Occipital lobe (tissue), 2 donors: ENCODE results near the gene UMODL1. TPM values are rescaled to one million over a fixed set of nuclear protein-coding genes. Genes with fewer than 3 reads are reported as not detected.
"Not testable (repeated sequence)": the region's sequence is repeated elsewhere in the genome, so short reads cannot be mapped to it uniquely, and the experiment has no call there.

Source experiments
- DNase-seq: peaks from one replicate; lab custom pipeline; 2025; lab: John Stamatoyannopoulos, UW
- total RNA-seq: library from RNA; depleted of rRNA; stranded (reverse); fragments of >200 nt; gene quantifications from one replicate; pipeline ENCODE4 v1.2.3, GENCODE V29; 2014

Gene UMODL1
- total RNA-seq, 1 donor from 2014 or later = not detected

DNA sequence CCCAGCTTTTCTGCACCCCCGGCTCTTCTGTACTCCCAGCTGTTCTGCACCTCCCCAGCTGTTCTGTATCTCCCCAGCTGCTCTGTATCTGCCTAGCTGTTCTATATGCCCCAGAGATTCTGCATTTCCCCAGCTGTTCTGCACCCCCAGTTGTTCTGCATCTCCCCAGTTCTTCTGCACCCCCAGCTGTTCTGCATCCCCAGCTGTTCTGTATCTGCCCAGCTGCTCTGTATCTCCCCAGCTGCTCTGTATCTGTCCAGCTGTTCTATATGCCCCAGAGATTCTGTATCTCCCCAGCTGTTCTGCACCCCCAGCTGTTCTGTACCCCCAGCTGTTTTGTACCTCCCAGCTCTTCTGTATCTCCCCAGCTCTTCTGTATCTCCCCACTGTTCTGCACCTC lies 41.1 kb downstream of the UMODL1 start:
- no peak for DNase-seq

DNA sequence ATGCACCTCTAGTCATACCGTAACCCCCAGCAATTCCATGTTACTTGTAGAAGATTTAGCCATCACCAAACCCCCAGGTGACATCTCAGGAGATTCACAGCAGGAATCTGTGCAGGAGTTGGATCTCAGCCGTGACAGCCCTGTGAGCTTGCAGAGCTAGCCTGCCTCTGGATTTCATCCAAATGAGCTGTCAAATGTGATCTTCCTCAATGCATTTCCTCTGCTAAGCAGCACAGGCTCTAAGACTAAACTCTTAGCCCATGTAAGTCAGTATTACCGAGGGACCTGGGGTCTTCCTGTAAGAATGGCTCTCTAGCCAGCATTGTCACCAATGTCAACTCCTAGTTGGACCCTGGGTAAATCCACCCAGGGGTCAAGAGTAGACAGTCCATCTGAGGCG lies 41.7 kb downstream of the UMODL1 start:
- no peak for DNase-seq

DNA sequence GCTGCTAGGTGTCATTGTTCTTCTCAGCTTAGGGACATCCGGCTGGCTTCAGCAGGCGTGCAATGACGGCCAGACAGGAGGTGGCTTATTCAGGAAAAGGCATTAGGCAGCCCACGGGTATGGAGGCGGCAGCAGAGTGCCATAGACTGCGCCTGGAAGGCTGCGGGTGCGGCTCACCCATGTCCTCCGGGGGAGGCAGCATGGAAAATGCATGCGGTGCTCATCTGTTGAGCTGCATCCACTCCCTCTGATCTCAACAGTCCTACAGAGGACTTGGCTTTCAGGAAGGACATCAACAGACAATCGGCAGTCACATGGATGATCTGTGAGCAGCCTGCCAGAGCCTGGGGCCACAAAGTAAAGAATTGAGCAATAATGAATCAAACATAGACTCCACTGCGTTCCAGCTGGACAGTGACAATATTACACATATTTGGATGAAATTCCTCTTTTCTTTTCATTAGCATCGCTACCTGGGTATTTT lies 42.9 kb downstream of the UMODL1 start:
- peak; percentile 39 for DNase-seq

DNA sequence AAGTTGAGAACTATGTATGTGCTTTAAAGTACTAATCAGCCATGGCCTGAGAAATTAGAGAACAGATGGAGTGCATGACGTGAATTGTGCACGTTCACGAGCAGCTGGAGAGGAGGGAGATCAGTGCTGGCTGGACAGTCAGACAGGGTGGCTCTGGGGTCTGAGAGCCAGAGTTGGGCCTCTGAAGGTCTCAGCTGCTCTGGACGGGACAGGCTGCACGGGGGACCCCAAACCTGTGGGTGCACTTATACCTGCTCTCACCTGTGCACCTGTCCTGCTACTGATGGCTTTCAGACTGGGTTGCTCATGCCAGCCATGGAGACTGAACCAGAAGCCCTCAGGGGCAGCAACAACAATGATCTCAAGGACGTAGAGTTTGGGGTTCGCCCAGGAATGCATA lies 43.5 kb downstream of the UMODL1 start:
- no peak for DNase-seq

DNA sequence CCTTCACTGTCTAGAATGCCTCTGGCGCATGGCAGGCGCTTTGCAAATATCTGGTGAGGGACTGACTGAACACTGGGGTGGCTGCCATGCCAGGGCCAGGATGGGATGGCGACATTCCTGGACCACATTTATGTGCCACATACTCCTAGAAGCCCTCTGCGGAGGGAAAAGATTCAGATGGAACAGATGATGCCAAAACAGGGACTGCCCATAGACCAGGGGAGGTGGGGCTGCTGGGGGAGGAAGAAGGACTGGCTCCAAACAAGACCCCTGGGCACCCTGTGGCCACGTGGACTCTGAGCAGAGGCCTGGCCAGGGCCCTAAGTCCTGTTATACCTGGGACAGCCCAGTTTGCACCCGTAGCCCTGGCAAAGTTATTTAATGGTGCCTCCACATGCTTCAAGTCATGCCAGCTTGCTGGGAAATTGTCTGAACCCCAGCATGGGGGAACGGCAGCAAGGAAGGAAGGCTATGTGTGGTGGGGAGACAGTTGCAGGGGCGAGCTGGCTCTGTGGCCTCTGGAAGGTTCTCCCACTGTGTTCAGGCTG lies 44.1 kb downstream of the UMODL1 start:
- no peak for DNase-seq

DNA sequence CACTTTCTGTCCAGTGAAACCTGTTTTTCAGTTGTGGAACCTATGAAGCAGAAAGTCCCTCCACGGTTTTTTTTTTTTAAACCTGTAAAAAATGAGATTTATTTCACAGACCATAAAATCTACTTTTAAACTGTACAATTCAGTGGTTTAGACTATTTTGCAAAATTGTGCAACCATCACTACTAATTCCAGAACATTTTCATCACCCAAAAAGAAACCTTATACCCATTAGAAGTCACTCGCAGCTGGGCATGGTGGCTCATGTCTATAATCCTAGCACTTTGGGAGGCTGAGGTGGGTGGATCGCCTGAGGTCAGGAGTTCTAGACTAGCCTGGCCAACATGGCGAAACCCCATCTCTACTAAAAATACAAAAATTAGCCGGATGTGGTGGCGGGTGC lies 45.4 kb downstream of the UMODL1 start:
- DNase-seq = not testable (repeated sequence)

DNA sequence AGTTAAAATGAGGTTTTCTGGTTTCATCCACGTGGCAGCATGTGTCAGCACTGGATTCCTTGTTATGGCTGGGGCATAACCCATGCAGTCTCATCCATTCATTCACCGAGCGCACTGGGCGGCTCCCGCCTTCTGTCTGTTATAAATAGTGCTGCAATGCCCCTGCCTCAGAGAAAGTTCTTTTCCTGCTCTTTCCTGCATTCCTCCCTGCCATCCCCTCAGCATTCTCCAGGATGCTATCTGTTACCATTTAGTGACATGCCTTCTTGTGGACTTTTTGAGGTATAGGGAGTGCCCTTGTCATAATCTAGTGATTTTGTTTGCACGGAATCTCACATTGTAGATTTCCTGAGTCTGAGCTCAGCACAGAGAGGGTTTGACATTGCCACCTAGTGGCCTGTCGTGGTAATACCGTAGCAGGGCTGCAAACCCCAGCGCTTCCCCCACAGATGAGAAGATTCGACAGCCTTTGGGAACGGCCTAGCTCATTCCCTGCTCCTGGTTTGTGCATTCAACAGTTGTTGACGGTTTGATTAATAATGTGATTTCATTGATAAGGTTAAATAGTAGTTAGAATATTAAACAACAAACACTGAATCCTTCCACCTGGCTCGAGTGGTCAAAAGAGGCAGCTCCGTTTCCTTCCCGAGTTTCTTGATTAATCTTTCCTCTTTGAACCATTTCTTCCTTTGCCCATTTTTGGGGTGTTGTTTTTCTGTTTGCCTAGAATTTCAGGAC lies 46.3 kb downstream of the UMODL1 start:
- DNase-seq = peak; percentile 65

DNA sequence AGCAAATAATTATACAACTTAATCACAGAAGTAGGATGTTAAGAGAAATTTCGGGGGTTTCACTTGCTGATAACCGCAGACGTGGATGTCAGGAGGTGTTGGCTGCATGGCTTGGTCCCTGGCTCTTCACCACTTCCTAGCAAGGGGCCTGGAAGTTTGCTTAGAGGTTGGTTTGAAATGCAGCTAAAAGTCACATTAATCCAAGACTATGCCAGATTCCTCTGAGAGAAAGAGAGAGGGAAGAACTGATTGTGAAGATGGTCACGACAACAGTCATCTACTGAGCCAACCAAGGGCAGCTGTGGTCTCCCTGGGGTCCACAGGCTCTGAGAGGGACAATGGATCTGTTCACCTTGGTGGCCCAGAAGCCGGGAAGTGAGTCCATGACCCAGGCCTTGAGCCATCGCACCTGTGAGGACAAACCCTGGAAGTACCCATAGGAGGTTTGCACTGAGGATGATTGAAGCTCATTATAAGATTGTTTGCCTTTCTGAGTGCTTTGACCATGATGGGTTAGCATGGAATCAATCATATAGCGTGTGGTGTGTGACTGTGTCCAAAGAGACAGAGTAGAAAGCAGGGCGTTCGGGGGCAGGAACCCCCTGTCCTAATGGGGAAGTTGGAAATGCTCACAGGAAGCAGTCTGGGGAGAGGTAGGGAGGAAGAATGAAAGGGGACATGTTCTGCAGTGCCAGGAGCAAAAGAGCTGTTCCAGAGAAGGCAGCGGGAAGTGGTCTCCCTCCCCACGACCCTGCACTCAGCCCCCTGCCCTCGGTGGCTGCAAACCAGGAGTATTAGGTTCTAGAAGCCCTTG lies 47.1 kb downstream of the UMODL1 start:
- no peak for DNase-seq

DNA sequence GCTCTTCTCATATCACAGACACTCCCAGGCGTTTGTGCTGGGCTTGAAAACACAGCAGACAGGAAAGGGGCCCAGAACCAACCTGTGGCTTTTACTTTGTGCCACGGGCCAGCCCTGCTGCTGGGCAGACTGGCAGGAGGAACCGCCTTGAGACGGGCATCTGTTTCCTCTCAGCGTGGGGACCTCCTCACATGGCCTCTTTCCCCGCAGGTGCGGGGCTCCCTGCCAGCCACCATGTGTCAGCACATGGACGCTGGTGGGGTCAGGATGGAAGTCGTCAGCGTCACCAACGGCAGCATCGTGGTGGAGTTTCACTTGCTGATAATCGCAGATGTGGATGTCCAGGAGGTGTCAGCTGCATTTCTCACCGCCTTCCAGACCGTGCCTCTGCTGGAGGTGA lies 47.8 kb downstream of the UMODL1 start:
- no peak for DNase-seq

DNA sequence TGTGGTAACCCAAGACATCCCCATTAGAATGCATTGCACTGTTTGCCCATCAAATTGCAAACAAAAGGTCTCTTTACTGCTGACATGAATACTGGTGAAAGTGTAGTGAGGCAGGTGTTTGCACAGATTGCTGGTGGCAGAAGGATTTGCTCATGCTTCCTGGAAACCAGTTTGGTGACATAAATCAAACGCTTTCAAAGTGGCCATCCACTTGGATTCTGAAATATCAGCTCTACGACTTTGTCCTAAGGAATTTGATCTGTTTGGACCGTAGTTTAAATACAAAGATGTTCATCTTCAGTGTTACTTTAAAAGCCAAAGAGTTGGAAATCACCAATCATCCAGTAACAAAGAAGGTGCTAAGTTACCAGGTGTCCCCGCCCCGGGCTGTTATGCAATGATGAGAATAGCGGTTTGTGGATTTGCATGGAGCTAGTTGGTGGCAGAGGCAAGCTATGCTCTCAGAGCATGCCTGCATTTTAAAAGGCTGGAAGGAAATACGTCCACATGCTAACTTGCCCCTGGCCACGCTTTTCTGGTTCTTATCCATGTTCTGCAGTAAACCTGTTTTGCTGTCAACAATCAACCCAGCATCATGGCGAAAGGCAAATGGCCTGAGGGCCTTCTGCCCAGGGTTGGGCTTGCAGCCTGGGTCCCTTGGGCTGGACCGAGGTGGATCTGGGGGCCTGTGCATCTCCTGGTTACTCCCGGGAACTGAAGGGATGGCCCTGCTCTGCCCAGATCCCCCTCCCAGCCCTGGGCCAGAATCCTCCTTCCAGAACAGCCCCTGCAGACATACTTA lies 49.2 kb downstream of the UMODL1 start:
- DNase-seq = no peak

DNA sequence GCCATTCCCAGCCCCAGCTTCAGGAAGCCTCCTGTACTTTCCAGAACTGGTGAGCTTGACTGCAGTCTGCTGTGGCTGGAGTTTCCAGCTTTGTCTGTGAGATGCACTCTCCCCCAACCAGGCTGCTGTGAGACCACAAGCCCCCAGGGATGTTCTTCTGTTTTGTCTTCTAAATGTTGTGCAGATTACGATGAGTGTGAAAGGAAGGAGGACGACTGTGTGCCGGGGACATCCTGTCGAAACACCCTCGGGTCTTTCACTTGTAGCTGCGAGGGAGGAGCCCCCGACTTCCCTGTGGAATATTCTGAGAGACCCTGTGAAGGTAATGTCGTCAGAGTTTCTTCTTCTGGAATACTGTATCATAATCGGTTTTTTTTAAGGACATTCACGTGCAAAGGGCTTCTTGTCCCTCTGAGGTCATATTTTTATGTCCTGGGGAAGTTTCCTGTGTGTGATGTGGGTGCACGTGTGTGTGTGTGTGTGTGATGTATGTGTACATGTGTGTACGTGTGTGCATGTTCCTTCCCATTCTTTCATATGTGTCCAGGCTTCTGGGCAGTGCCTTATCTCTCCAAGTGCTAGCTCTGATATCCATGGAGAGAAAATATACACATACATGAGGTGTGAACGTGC lies 49.9 kb downstream of the UMODL1 start:
- no peak for DNase-seq

DNA sequence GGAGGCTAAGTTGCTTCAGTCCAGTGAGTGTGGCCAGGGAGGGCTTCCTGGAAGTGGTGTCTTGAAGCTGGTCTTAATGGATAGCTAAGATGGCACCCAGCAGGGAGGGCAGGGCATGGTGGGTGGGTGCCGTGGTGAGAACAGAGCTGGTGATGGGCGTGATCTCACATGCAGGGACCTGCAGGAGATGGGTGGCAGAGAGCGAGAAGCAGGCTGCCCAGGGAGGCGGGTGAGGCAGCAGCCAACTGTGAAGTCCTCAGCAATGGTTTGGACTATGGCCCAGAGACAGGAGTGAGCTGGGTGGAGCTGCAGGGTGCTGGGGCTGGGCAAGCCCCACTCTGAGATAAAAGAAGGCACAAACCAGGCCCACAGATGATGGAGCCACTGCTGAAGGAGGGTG lies 50.7 kb downstream of the UMODL1 start:
- DNase-seq = no peak

DNA sequence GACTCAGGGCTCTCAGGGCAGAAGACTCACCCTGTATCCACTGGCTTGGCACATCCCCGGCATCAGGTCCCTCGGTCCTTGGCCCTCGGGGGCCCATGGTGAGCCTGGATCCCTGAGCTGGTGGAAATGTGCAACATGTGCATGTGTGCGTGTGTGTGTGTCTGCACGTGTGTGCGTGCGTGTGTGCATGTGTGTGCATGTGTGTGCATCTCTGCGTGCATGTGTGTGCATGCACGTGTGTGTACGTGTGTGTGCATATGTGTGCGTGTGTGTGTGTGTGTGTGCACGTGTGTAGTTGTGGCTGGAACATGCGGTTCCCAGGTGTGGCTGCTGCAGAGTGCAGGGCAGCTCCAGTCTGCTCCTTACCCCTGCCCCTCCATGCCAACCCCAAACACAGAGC lies 51.3 kb downstream of the UMODL1 start:
- DNase-seq = no peak

DNA sequence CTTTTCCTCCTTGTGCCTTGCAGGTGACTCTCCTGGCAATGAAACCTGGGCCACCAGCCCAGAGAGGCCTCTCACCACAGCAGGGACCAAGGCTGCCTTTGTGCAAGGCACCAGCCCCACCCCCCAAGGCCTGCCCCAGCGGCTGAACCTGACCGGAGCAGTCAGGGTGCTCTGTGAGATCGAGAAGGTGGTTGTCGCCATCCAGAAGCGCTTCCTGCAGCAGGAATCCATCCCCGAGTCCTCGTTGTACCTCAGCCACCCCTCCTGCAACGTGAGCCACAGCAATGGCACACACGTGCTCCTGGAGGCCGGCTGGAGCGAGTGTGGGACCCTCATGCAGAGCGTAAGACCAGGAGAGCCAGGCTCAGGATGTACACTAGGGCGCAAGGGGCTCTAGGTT lies 51.7 kb downstream of the UMODL1 start:
- no peak for DNase-seq

DNA sequence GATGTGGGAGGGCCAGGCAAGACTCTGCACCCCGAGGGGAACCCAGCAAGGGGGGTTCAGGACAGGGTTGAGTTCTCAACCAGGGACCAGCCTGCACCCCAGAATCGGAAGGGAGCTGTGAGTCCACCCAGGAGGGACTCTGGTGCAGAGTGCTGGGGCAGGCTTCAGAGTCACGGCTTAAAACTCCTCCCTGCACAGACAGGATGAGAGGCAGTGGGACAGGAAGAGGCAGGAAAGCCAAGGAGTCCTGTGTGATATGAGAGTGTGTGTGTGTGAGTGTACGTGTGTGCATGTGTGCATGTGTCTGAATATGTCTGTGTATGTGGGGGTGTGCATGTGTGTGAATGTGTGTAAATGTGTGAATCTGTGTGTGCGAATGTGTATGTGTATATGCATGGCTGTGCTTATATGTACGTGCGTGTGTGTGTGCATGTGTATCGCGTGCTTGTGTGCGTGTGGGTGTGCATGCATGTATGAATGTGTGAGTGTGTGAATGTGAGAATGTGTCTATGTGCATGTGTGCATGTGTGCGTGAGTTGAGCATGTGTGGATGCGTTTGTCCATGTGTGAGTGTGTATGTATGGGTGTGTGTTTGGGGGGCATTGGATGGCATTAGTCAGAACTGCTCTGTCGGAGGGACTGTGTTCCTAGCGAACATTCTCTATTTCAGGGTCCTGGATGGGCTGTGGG lies 52.2 kb downstream of the UMODL1 start:
- no peak for DNase-seq

DNA sequence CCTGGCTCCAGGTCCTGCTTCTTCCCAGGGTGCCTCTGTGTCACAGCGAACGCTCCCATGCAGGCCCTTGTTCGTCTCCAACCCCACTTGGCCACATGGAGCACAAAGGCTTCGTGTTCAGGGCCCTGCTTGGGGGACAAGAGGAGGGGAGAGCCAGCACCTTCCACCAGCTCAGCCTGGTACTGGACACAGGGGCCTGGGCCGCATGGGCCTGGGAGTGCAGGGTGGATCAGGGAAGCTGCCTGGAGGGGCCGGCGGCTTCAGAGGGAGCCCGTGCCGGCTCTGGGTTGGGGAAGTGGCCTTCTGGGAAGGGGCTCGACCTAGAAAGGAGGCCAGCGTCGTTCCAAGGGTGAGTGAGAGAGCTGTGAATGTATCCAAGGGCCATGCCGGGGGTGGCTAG lies 53.0 kb downstream of the UMODL1 start:
- no peak for DNase-seq

DNA sequence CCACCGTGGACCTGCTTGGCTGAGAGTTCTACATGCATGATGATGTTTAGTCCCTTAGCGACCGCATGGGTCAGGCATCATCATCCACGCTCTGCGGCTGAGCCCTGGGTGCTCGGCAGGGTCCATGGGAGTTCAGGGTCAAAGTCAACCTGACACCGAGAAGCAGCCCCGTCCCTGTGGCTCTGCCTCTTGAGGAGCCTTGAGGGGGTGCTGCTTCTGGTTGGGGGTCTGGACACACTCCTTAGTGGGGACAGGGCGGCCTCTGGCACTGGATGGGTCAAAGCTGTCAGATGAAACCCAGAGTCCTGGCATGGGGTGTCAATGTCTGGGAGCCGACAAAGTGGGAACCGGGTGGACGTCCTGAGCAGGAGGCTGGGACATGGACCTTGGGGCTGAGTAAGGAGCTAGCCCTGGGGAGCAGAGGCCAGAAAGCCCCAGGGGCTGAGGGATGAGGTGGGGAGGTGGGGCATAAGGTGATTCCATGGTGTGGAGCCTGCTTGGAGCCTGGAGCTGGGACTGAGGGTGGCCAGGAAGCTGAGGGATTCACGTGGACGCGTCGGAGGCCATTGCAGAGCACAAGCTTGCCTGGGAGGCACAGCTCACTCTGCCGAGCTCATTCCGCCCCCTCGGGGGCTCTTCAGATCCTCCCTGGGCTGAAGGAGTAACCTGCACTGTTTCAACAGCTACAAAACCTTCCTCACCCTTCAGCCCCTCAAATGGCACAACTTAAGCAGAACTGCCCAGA lies 53.9 kb downstream of the UMODL1 start:
- no peak for DNase-seq

DNA sequence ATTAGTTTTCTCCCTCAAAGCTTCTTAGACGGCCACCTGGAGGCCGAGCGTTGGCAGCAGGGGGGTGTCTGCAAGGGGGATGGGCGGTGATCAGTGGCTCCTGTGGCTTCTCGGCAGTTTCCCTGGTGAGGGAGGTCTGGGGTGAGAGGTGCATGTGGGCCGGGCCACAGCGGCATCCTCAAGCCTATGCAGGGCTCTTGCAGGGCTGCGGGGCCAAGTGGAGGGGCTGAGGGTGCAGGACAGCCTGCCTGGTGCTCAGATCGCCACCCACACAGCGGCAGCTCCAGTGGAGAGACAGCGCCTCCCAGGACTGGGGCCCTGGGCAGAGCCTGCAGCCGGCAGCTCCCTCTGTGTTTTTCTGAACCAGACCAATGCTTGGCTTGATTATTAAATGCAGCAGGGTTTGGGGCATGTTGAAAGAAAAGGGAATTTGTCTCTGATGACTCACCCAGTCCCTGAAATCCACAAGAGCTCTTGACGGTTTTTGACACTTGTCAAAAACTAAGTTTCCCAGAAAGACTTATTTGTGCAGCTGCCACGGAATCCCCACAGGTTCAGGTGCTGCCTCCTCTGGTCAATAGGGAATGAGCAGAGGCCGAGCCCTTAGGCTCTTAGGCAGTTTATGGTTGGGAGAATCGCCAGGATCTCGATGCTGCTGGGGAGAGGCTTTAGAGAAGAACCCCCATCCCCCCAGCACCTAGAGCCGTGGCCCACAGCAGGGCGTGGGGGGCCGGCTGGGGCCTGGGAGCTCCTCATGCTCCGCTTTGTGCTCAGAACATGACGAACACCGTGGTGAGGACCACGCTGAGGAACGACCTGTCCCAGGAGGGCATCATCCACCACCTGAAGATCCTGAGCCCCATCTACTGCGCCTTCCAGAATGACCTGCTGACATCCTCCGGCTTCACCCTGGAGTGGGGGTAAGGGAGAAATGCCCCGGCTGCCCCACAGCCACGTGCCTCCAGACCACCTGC lies 54.7 kb downstream of the UMODL1 start:
- DNase-seq = no peak
